ENCODE results near the gene EHF.

GRCh38 chr11:34633990-34634693 is 13.2 kb downstream of the EHF start:
- TF ChIP-seq POLR2A (IDR thresholded peaks at IDR 0.05) (no peak), CTCF (IDR thresholded peaks at IDR 0.05) (no peak), POLR2AphosphoS5 (IDR thresholded peaks at IDR 0.05) (no peak), EP300 (IDR thresholded peaks at IDR 0.05) (no peak)

Data from gastroesophageal sphincter (tissue), 3 donors.